ENCODE results near the gene TYW1.
"Not testable (repeated sequence)": the region's sequence is repeated elsewhere in the genome, so short reads cannot be mapped to it uniquely, and the experiment has no call there.

DNA sequence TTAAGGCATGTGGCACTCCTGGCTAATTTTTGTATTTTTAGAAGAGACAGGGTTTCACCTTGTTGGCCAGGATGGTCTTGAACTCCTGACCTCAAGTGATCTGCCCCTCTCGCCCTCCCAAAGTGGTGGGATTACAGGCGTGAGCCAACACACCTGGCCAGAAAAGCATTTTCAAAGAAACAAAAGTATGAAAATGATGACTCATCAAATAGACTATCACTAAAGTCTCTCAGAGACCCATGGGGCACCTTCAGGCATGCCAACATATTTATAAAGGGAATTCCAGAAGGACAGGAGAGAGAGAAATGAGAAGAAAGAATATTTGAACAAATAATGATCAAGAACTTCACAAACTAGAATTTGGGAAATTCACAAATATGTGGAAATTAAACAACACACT lies 114.7 kb downstream of the TYW1 start:
- TF ChIP-seq, protein P1, sequence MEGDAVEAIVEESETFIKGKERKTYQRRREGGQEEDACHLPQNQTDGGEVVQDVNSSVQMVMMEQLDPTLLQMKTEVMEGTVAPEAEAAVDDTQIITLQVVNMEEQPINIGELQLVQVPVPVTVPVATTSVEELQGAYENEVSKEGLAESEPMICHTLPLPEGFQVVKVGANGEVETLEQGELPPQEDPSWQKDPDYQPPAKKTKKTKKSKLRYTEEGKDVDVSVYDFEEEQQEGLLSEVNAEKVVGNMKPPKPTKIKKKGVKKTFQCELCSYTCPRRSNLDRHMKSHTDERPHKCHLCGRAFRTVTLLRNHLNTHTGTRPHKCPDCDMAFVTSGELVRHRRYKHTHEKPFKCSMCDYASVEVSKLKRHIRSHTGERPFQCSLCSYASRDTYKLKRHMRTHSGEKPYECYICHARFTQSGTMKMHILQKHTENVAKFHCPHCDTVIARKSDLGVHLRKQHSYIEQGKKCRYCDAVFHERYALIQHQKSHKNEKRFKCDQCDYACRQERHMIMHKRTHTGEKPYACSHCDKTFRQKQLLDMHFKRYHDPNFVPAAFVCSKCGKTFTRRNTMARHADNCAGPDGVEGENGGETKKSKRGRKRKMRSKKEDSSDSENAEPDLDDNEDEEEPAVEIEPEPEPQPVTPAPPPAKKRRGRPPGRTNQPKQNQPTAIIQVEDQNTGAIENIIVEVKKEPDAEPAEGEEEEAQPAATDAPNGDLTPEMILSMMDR (IDR thresholded peaks at IDR 0.05): not testable (repeated sequence)
- TF ChIP-seq EZH2phosphoT487 (IDR thresholded peaks at IDR 0.05): not testable (repeated sequence)

All from neural progenitor cell (in vitro differentiated cells).